ENCODE results near the gene ZNF506.

- TF ChIP-seq CTCF (IDR thresholded peaks at IDR 0.05; ENCODE audit: poor library complexity): no peak
- no peak for TF ChIP-seq EZH2phosphoT487 (IDR thresholded peaks at IDR 0.05; ENCODE audit: low read depth, severe bottlenecking, unreplicated experiment)
- no peak for TF ChIP-seq EZH2 (IDR thresholded peaks at IDR 0.05; ENCODE audit: borderline replicate concordance)
These were observed 38.8 kb downstream of the ZNF506 start for GRCh38 chr19:19782783-19783182.
